MCF 10A (cell line): Measurements from ENCODE around the gene OR10D3. TPM values are rescaled to one million over a fixed set of nuclear protein-coding genes. Genes with fewer than 3 reads are reported as not detected.

ENCODE experiments used
- BruUV-seq: library from RNA; stranded (reverse); fragments of 400-500 nt; replicated peaks from 2 replicates; lab custom pipeline; 2021; lab: Mats Ljungman, UMichigan
- CTCF ChIA-PET: fragments of 300-600 bp; sonication (Branson Sonifier 250); formaldehyde crosslinking; extraction: SDS; loops from one replicate; lab custom pipeline; 2021; ENCODE audit warnings: antibody characterized with exemption, inconsistent platforms; lab: Yijun Ruan, JAX
- POLR2A ChIA-PET: fragments of 300-600, 350-650 bp; sonication (Branson Sonifier 250); formaldehyde crosslinking; extraction: SDS; loops from one replicate; lab custom pipeline; 2020; ENCODE audit warnings: antibody characterized with exemption, inconsistent platforms; lab: Yijun Ruan, JAX
- DNase-seq: peaks from one replicate; pipeline ENCODE4 v3.0.0-alpha.2; 2018; ENCODE audit not compliant: unreplicated experiment
- H3K27ac Mint-ChIP-seq: one replicate; pipeline ENCODE4 v1.8.0; 2022; ENCODE audit warnings: mild to moderate bottlenecking, low read depth, mixed read lengths; ENCODE audit not compliant: unreplicated experiment
- H3K27me3 Mint-ChIP-seq: one replicate; pipeline ENCODE4 v1.8.0; 2022; ENCODE audit warnings: mixed read lengths; ENCODE audit not compliant: insufficient read depth, unreplicated experiment
- H3K36me3 Mint-ChIP-seq: one replicate; pipeline ENCODE4 v1.8.0; 2022; ENCODE audit warnings: mild to moderate bottlenecking, moderate library complexity, mixed read lengths; ENCODE audit not compliant: insufficient read depth, unreplicated experiment
- H3K4me1 Mint-ChIP-seq: one replicate; pipeline ENCODE4 v1.8.0; 2022; ENCODE audit warnings: mixed read lengths; ENCODE audit not compliant: insufficient read depth, unreplicated experiment
- H3K4me3 Mint-ChIP-seq: one replicate; pipeline ENCODE4 v1.8.0; 2022; ENCODE audit warnings: mild to moderate bottlenecking, moderate library complexity, mixed read lengths; ENCODE audit not compliant: unreplicated experiment
- H3K9me3 Mint-ChIP-seq: one replicate; pipeline ENCODE4 v1.8.0; 2022; ENCODE audit warnings: mixed read lengths; ENCODE audit not compliant: unreplicated experiment
- CTCF ChIP-seq: fragments of 200-600 bp; IDR thresholded peaks from one replicate; pipeline ENCODE4 v1.8.0; 2022; ENCODE audit warnings: antibody characterized with exemption, mild to moderate bottlenecking; ENCODE audit not compliant: unreplicated experiment
- intact Hi-C: fragments of 100-400 bp; cut with micrococcal nuclease; formaldehyde crosslinking; loops from 2 replicates; pipeline ENCODE4 v1.14.1; 2022
- total RNA-seq: library from RNA; stranded (reverse); gene quantifications from 2 replicates; pipeline ENCODE4 v1.2.3, GENCODE V29; 2022

Gene OR10D3
- total RNA-seq, 1 experiment from 2014 or later: not detected

GRCh38 chr11:124225471-124225870 is 42.3 kb downstream of the OR10D3 start:
- no peak for DNase-seq
- ChIA-PET CTCF (no interaction called here), POLR2A (no interaction called here)
- Mint-ChIP-seq H3K9me3 (no peaks in the 10 kb centered on the region), H3K4me3 (no peak overlapping the region), H3K4me1 (no peaks in the 10 kb centered on the region), H3K36me3 (no peaks in the 10 kb centered on the region), H3K27ac (no peak overlapping the region), H3K27me3 (peaks cover 41% of the 10 kb centered on the region)
- TF ChIP-seq CTCF: no peak
- intact Hi-C loops: no loop called here
- BruUV-seq: no TSS peak

GRCh38 chr11:124233376-124233775 is 50.2 kb downstream of the OR10D3 start:
- ChIA-PET POLR2A (no interaction called here), CTCF (no interaction called here)
- H3K36me3 Mint-ChIP-seq: no peaks in the 10 kb centered on the region
- intact Hi-C loops: no loop called here
- BruUV-seq: no TSS peak
- no peak overlapping the region for H3K27ac Mint-ChIP-seq
- H3K4me3 Mint-ChIP-seq: no peak overlapping the region
- H3K27me3 Mint-ChIP-seq: peaks cover 20% of the 10 kb centered on the region
- DNase-seq: peak; percentile 10
- TF ChIP-seq CTCF: no peak
- H3K4me1 Mint-ChIP-seq: no peaks in the 10 kb centered on the region
- H3K9me3 Mint-ChIP-seq: no peaks in the 10 kb centered on the region

Other genes starting within 250 kb of the OR10D3 start
- gene OR4D5, start 243.7 kb upstream of the OR10D3 start, total RNA-seq: not detected in 2 replicates
- not detected in 2 replicates for gene OR6T1, start 239.5 kb upstream of the OR10D3 start, total RNA-seq
- gene OR10S1, start 205.6 kb upstream of the OR10D3 start, total RNA-seq: 0.37 TPM in 2 replicates
- gene OR10G6, start 188.2 kb upstream of the OR10D3 start, total RNA-seq: not detected in 2 replicates
- not detected in 2 replicates for gene OR10G4, start 170.3 kb upstream of the OR10D3 start, total RNA-seq
- gene OR10G9, start 160.3 kb upstream of the OR10D3 start, total RNA-seq: not detected in 2 replicates
- gene OR10G8, start 156.5 kb upstream of the OR10D3 start, total RNA-seq: not detected in 2 replicates
- gene OR10G7, start 142.0 kb upstream of the OR10D3 start, total RNA-seq: not detected in 2 replicates
- gene VWA5A, start 67.9 kb upstream of the OR10D3 start, total RNA-seq: 7.9 and 12.0 TPM in 2 replicates
- not detected in 2 replicates for gene OR8G1, start 57.8 kb downstream of the OR10D3 start, total RNA-seq
- not detected in 2 replicates for gene OR8G5, start 73.0 kb downstream of the OR10D3 start, total RNA-seq
- gene OR8D1, start 130.6 kb downstream of the OR10D3 start, total RNA-seq: not detected in 2 replicates
- not detected in 2 replicates for gene OR8D2, start 136.9 kb downstream of the OR10D3 start, total RNA-seq
- not detected in 2 replicates for gene OR8B2, start 201.2 kb downstream of the OR10D3 start, total RNA-seq
- not detected in 2 replicates for gene OR8B3, start 215.7 kb downstream of the OR10D3 start, total RNA-seq
- not detected in 2 replicates for gene OR8B4, start 241.5 kb downstream of the OR10D3 start, total RNA-seq